Measurements from ENCODE around the gene CAPG.
A peak's percentile ranks its signal among the peaks of the same experiment; 100 is the strongest.

CAPG gene

GRCh38 chr2:85394976-85395375, 15.2 kb downstream of the CAPG start:
- no peak for TF ChIP-seq CTCF (IDR thresholded peaks at IDR 0.05; ENCODE audit: low read depth, low read length, missing control alignments)
- no peak overlapping the region for H3K4me3 ChIP-seq (ENCODE audit: low read depth, low read length)
- no peak for DNase-seq (ENCODE audit: low read depth)

- no peak for TF ChIP-seq CTCF (IDR thresholded peaks at IDR 0.05; ENCODE audit: low read depth, low read length, missing control alignments)
- DNase-seq (ENCODE audit: low read depth), result no peak
- H3K4me3 ChIP-seq (ENCODE audit: low read depth, low read length), result no peak overlapping the region
These were observed 15.9 kb downstream of the CAPG start for GRCh38 chr2:85394261-85394681.

DNA sequence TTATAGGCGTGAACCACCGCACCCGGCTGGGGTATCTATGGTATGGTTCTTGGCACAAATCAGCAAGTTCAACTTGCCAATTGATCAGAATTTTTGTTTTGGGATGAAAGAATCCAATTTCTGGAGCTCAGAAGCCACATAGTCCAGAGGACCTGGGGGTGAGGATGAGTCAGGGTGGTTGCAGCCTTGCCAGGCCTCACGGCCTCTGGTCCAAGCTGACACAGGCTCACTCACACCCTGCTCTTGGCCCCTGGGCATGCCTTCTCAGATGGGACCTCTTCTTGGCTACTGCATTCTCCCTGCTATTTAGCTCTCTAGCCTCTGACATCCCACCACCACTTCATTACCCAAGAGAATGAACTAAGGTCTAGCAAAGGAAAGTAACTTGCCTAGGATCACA, 16.3 kb downstream of the CAPG start:
- H3K4me3 ChIP-seq (ENCODE audit: low read depth, low read length), result no peak overlapping the region
- no peak for DNase-seq (ENCODE audit: low read depth)
- TF ChIP-seq CTCF (IDR thresholded peaks at IDR 0.05; ENCODE audit: low read depth, low read length, missing control alignments), result no peak

GRCh38 chr2:85390941-85391669, 19.1 kb downstream of the CAPG start:
- TF ChIP-seq CTCF (IDR thresholded peaks at IDR 0.05; ENCODE audit: low read depth, low read length, missing control alignments), result peak; percentile 89
- no peak overlapping the region for H3K4me3 ChIP-seq (ENCODE audit: low read depth, low read length)
- DNase-seq (ENCODE audit: low read depth), result no peak

DNA sequence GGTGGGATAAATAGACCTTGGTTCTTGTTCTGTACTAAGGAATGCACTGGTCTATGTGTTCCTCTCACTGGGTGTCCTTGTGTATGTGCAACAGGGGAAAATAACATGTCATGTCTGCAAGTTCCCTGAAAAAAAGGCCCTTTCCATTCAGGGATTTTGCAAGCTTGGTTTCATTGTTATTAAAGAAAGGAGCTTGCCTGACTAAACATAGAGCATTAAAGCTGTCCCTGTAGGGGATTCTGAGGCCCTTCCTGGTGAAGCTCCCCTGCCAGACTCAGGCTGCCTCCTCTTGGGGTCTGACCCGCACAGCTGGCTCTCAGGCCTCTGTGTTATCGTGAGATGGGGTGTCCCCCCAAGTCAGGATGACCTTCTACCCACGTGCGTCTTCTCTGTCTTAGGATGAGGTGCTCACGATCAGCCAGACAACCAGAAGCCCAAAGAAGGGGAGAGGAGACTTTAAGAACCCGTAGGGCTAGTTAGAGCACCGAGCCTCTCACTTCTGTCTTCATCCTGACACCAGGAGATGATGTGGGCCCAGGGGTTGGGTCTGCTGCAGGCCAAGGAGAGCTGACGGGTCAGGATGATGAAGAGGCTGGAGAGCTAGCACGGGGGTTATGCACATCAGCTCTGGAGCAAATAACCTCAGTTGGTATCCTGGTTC, 21.2 kb downstream of the CAPG start:
- no peak for DNase-seq (ENCODE audit: low read depth)
- no peak for TF ChIP-seq CTCF (IDR thresholded peaks at IDR 0.05; ENCODE audit: low read depth, low read length, missing control alignments)
- no peak overlapping the region for H3K4me3 ChIP-seq (ENCODE audit: low read depth, low read length)

DNA sequence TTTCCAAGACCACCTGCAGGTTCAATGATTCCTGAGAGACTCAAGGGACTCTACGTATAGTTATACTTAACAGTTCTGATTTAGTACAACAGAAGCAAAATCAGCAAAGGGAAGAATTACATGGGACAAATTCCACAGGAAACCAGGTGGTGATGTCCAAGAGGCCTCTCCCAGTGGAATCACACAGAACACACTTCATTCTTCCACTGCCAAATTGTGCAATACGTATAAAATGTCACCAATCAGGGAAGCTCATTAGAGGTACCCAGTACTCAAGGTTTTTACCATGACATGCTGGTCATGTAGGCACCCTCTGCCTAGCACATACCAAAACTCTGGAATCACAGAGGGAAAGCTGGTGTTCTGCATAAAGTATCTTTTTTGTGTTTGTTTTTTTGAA, 22.4 kb downstream of the CAPG start:
- no peak for DNase-seq (ENCODE audit: low read depth)
- no peak for TF ChIP-seq CTCF (IDR thresholded peaks at IDR 0.05; ENCODE audit: low read depth, low read length, missing control alignments)

GRCh38 chr2:85385746-85386145, 24.4 kb downstream of the CAPG start:
- no peak overlapping the region for H3K4me3 ChIP-seq (ENCODE audit: low read depth, low read length)
- no peak for DNase-seq (ENCODE audit: low read depth)
- TF ChIP-seq CTCF (IDR thresholded peaks at IDR 0.05; ENCODE audit: low read depth, low read length, missing control alignments), result no peak

More for the DNA sequence above, 22.4 kb downstream of the CAPG start:
- H3K4me3 ChIP-seq (ENCODE audit: low read depth, low read length), result no peak overlapping the region

All from GM12864 (cell line).